Dendritic cell treated with granulocyte-macrophage colony-stimulating factor and Interleukin-4, amounts not matched to agents 40 ng/mL and 50 ng/mL, for 4 days (primary cell): ENCODE results near the gene C1QTNF1.

Experiments used
- H3K27ac Mint-ChIP-seq: one replicate; pipeline ENCODE4 v1.8.0; 2022; ENCODE audit warnings: mild to moderate bottlenecking, mixed read lengths
- H3K27me3 Mint-ChIP-seq: one replicate; pipeline ENCODE4 v1.8.0; 2022; ENCODE audit warnings: mild to moderate bottlenecking, mixed read lengths
- H3K36me3 Mint-ChIP-seq: one replicate; pipeline ENCODE4 v1.8.0; 2022; ENCODE audit warnings: low read depth, mixed read lengths
- H3K4me1 Mint-ChIP-seq: one replicate; pipeline ENCODE4 v1.8.0; 2022; ENCODE audit warnings: low read depth, mixed read lengths
- H3K4me3 Mint-ChIP-seq: one replicate; pipeline ENCODE4 v1.8.0; 2022; ENCODE audit warnings: mild to moderate bottlenecking, moderate library complexity, mixed read lengths
- H3K9me3 Mint-ChIP-seq: one replicate; pipeline ENCODE4 v1.8.0; 2022; ENCODE audit warnings: mixed read lengths
- intact Hi-C: fragments of 100-400 bp; cut with micrococcal nuclease; formaldehyde crosslinking; loops from one replicate; pipeline ENCODE4 v1.15.0; 2022

C1QTNF1 gene

DNA sequence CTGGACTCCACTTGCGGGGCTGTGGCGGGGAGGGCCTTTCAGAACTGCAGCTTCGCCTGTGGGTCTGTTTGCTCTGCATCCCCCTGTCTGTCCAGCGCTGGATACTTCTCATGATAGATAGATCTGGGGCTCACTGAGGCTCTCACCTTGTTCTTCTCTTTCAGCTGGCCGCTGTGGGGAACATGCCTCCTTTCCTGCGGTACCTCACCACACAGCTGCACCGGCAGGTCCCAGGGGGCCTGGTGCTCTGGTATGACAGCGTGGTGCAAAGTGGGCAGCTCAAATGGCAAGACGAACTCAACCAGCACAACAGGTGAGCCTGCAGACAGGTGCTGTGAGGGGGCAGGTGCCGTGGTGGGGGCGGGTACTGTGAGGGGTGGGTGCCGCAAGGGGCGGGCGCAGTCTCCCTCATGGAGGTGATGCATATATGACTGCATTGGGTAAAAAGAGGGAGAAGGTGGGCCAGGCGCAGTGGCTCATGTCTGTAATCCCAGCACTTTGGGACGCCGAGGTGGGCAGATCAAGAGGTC, 56.9 kb downstream of the C1QTNF1 start:
- intact Hi-C loops, result loop anchor here (5.0 kb wide), 1 partner anchor 34 kb away; no protein-coding TSS in a partner anchor
- no peak overlapping the region for H3K27ac Mint-ChIP-seq
- H3K4me3 Mint-ChIP-seq, result no peak overlapping the region

DNA sequence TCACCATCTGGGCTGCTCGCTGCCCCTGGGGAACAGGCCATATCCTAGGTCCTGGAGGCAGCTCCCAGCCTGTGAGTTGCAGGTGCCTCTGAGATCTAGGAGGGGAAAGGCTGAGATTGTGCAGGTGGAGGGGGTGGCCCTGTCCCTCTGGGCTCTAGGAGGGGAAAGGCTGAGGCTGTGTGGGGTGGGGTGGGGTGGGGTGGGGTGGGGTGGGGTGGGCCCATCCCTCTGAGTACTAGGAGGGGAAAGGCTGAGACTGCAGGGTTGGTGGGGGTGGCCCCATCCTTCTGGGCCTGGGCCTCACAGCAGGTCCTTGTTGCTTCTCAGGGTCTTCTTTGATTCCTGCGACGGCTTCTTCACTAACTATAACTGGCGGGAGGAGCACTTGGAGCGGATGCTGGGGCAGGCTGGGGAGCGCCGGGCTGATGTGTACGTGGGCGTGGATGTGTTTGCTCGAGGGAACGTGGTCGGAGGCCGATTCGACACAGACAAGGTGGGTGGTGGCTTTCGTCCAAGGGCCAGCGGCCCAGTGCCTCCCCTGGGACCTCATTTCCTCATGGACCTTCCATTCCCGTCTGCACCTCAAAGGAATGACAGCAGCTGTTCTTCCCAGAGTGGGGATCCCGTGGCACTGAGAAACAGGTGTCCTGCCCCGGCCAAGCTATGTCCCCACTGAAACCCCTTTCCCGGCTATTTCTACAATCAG, 57.8 kb downstream of the C1QTNF1 start:
- Mint-ChIP-seq H3K27ac (no peak overlapping the region), H3K4me1 (peaks cover 2% of the 10 kb centered on the region), H3K27me3 (no peaks in the 10 kb centered on the region), H3K36me3 (peaks cover 95% of the 10 kb centered on the region), H3K4me3 (no peak overlapping the region), H3K9me3 (no peaks in the 10 kb centered on the region)
- intact Hi-C loops, result loop anchor here (1.0 to 5.0 kb wide), 2 partner anchors 16 to 34 kb away; no protein-coding TSS in a partner anchor

More for the DNA sequence above, 56.9 kb downstream of the C1QTNF1 start:
- Mint-ChIP-seq H3K36me3 (peaks cover 87% of the 10 kb centered on the region), H3K27me3 (no peaks in the 10 kb centered on the region), H3K9me3 (no peaks in the 10 kb centered on the region), H3K4me1 (peaks cover 11% of the 10 kb centered on the region)

DNA sequence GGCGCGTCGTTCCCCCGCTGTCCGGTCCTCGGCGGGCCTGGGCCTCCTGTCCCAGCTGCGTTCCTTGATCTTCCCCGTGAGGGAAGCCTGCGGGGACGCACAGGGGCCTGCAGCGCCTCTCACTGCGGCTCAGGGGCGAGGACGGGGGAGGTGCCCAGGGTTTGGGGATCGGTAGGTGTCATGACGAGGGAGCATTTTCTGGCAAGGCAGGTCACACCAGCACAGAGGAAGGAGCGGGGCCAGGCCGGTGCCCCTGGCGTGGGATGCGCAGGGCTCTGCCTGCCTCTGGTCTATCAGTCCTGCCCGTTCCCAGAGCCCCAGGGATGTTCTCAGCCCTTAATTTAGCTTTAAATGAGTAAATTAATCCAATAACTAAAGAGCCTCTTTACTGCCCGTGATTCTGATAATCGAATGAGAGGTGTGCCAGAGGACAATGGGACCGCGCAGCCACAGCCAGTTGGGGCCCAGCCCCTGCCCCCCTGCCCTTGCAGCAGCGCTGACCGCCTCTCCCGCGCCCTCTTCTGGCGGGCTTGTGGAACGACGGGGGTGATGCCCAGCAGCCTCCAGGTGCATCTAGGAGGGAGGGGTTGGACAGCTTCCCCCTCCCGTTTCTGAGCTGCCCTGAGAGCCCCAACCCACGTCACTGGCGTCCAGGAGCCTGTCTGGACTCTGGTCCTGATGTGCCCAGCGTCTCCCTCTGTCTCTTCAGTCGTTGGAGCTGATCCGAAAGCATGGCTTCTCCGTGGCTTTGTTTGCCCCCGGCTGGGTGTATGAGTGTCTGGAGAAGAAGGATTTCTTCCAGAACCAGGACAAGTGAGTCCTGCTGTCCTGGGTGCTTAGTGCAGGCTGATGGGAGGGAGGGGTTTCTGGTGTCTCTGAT, 58.6 kb downstream of the C1QTNF1 start:
- Mint-ChIP-seq H3K27me3 (no peaks in the 10 kb centered on the region), H3K9me3 (no peaks in the 10 kb centered on the region), H3K4me3 (no peak overlapping the region), H3K36me3 (peaks cover 100% of the 10 kb centered on the region), H3K27ac (no peak overlapping the region), H3K4me1 (no peaks in the 10 kb centered on the region)
- intact Hi-C loops, result loop anchor here (1.0 to 5.0 kb wide), 2 partner anchors 17 to 35 kb away; no protein-coding TSS in a partner anchor

DNA sequence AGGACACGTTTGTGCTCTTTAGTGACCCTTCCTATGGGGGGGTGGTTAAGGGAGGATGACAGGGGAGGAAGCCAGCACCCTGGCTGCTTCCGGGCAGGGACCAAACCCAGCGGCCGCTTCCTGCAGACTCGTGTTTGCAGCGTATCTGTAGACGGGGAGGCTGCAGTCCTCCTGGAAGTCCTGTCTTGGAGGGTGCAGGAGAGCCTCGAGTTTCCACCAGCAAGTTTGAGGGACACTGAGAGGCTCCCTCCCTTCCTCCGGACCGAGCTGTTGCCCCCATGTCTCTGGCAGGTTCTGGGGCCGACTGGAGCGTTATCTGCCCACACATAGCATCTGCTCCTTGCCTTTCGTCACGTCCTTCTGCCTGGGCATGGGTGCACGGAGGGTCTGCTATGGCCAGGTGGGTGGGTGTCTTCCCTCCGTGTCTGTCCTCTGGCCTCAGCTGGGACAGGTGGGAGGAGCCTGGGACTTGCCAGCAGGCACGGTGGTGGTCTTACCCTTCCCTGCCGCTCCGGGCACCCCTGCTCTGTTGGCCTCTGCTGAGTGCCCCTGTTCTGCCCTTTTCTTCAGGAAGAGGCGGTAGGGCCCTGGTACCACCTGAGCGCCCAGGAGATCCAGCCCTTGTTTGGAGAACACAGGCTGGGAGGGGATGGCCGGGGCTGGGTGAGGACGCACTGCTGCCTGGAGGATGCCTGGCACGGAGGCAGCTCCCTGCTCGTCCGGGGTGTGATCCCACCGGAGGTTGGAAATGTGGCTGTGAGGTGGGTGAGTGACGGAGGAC, 59.4 kb downstream of the C1QTNF1 start:
- Mint-ChIP-seq H3K9me3 (no peaks in the 10 kb centered on the region), H3K27ac (no peak overlapping the region), H3K4me3 (no peak overlapping the region), H3K36me3 (peaks cover 100% of the 10 kb centered on the region), H3K27me3 (no peaks in the 10 kb centered on the region), H3K4me1 (no peaks in the 10 kb centered on the region)
- intact Hi-C loops, result loop anchor here (5.0 kb wide), 1 partner anchor 36 kb away; no protein-coding TSS in a partner anchor

DNA sequence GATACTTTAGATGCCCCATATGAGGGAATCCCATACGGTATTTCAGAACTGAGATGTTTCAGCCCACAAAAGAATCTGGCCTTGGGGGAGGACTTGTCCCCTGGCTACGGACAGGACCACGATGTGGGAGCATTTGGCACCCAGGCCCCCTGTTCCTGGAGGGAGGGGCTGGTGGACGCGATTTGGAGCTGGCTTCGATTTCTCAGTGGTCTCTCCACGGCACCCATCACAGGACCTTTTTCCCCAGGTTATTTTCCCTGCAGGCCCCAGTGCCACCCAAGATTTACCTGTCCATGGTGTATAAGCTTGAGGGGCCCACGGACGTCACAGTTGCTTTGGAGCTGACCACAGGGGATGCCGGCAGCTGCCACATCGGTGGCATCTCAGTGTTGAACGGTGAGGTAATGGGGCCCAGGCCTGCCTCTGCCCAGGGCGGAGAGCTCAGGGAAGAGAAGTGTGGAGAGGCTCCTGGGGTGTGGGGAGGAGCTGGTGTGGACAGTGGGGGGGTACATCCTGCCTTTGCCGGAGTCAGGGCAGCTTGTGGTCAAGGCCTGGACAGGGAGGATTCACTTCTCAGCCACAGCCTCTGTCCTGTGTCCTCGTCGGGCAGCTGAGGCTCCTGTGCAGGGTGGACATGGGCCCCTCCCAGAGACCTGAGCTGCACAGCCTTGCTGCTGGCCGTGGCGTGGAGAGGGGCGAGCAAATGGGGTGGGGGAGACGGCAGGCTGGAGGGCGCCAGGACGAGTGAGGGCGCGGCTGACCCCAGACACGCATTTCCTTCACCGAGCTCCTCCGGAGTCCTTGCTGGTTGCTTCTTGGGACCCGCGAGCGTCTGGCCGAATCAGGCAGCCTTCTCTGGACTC, 60.6 kb downstream of the C1QTNF1 start:
- no peak overlapping the region for H3K4me3 Mint-ChIP-seq
- H3K27me3 Mint-ChIP-seq, result no peaks in the 10 kb centered on the region
- intact Hi-C loops, result loop anchor here (5.0 kb wide), 1 partner anchor 37 kb away; no protein-coding TSS in a partner anchor
- no peaks in the 10 kb centered on the region for H3K4me1 Mint-ChIP-seq
- H3K36me3 Mint-ChIP-seq, result peaks cover 96% of the 10 kb centered on the region
- H3K9me3 Mint-ChIP-seq, result no peaks in the 10 kb centered on the region
- H3K27ac Mint-ChIP-seq, result no peak overlapping the region

GRCh38 chr17:79085154-79085920, 61.4 kb downstream of the C1QTNF1 start:
- intact Hi-C loops, result no loop called here
- no peaks in the 10 kb centered on the region for H3K27me3 Mint-ChIP-seq
- peaks cover 88% of the 10 kb centered on the region for H3K36me3 Mint-ChIP-seq
- no peaks in the 10 kb centered on the region for H3K4me1 Mint-ChIP-seq
- no peak overlapping the region for H3K4me3 Mint-ChIP-seq
- no peaks in the 10 kb centered on the region for H3K9me3 Mint-ChIP-seq
- no peak overlapping the region for H3K27ac Mint-ChIP-seq

GRCh38 chr17:79085921-79086551, 62.1 kb downstream of the C1QTNF1 start:
- intact Hi-C loops, result no loop called here
- Mint-ChIP-seq H3K27me3 (peaks cover 3% of the 10 kb centered on the region), H3K4me1 (no peaks in the 10 kb centered on the region), H3K9me3 (no peaks in the 10 kb centered on the region), H3K4me3 (no peak overlapping the region), H3K36me3 (peaks cover 81% of the 10 kb centered on the region), H3K27ac (no peak overlapping the region)

DNA sequence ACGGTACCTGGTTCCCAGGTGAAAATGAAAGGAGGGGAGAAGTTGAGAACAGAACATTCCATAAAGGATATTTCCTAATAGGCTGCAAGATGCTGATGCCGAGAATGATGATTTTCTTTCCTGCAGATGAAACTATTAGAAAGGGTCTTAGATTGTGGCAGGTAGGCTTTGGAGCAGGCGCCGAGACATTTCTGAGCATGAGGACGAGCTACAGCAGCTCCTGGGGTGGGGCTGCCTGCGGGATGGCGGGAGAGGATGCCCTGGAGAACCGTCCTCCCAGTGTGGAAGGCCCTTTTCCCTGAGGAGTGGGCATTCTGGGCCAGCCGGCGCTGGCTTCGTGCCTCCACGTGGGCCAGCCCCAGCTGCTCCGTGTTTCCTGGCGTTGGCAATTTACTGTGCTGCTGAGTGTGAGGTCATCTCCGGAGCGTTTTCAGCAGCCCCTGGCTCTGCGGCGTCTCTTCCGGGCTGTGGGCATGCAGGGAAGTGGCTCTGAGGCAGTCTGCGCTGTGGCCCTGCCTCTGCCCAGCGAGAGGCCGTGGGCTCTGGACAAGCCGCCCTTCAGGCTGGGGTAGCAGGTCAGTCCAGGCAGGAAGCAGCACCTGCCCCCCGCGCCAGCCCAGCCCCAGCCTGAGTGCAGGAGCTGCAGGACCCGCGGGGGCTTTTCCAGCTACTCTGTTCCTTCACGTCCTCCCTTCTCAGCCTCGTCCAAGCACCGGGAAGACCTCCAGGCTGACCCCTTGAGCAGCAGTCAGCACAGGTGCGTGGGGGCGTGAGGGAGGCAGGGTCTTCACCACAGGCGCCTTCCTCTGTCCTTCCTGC, 62.8 kb downstream of the C1QTNF1 start:
- Mint-ChIP-seq H3K27me3 (peaks cover 3% of the 10 kb centered on the region), H3K4me1 (no peaks in the 10 kb centered on the region), H3K27ac (no peak overlapping the region), H3K36me3 (peaks cover 73% of the 10 kb centered on the region), H3K4me3 (no peak overlapping the region), H3K9me3 (no peaks in the 10 kb centered on the region)
- intact Hi-C loops, result loop anchor here (1.0 kb wide), 1 partner anchor 306 kb away; no protein-coding TSS in a partner anchor

DNA sequence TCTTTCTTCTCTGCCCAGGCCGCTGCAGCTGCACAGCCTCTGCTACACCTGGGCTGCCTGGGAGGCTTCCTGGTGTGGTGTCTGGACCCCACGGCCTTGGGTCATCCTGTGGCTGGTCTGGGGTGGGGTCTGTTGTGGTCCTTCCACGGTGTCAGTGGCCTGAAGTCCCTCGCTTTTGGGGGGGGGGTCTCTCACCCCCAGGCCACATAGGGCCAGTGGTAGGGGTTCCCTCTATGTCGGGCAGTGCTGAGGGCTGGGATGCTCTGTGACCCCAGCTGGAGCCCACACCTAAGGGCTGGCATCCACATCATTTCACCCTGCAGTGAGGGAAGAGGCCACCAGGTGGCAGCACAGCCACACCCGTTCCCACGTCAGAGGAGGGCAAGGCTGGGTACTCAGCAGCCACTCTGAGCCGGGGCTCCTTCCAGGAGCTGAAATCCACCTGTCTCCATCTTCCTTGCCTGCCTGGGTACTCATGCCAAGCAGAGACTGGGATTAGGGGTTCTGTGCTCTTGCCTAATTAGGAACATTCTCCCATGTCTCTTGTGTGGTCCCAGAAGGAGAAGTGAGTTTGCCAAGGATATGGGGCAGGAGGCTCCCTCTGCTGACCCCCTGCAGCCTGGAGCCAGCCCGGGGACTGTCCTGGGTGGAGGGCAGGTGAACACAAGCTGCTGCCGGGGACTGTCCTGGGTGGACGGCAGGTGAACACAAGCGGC, 63.6 kb downstream of the C1QTNF1 start:
- H3K9me3 Mint-ChIP-seq, result no peaks in the 10 kb centered on the region
- no peaks in the 10 kb centered on the region for H3K4me1 Mint-ChIP-seq
- H3K36me3 Mint-ChIP-seq, result peaks cover 66% of the 10 kb centered on the region

GRCh38 chr17:79088247-79088996, 64.5 kb downstream of the C1QTNF1 start:
- intact Hi-C loops, result no loop called here
- peaks cover 57% of the 10 kb centered on the region for H3K36me3 Mint-ChIP-seq
- H3K9me3 Mint-ChIP-seq, result no peaks in the 10 kb centered on the region
- peaks cover 19% of the 10 kb centered on the region for H3K27me3 Mint-ChIP-seq
- H3K27ac Mint-ChIP-seq, result no peak overlapping the region
- no peaks in the 10 kb centered on the region for H3K4me1 Mint-ChIP-seq
- H3K4me3 Mint-ChIP-seq, result no peak overlapping the region

More for the DNA sequence above, 63.6 kb downstream of the C1QTNF1 start:
- intact Hi-C loops, result loop anchor here (1.0 kb wide), 1 partner anchor 306 kb away; no protein-coding TSS in a partner anchor
- no peak overlapping the region for H3K4me3 Mint-ChIP-seq
- no peak overlapping the region for H3K27ac Mint-ChIP-seq
- peaks cover 11% of the 10 kb centered on the region for H3K27me3 Mint-ChIP-seq
